OCI-LY3 (cell line): Measurements from ENCODE around the gene LINGO1.

Experiments
- EZH2phosphoT487 ChIP-seq: fragments of 200-600 bp; shearing (Covaris generic); IDR thresholded peaks from 2 replicates; pipeline ENCODE4 v1.6.1; 2018; ENCODE audit warnings: antibody characterized with exemption, mixed run types, low read depth
- TF ChIP-seq, protein P1 (sequence below): fragments of 200-600, 300-600 bp; sonication (generic); IDR thresholded peaks from 2 replicates; pipeline ENCODE4 v1.5.1; 2014; ENCODE audit warnings: antibody characterized with exemption, low read length, low read depth

DNA sequence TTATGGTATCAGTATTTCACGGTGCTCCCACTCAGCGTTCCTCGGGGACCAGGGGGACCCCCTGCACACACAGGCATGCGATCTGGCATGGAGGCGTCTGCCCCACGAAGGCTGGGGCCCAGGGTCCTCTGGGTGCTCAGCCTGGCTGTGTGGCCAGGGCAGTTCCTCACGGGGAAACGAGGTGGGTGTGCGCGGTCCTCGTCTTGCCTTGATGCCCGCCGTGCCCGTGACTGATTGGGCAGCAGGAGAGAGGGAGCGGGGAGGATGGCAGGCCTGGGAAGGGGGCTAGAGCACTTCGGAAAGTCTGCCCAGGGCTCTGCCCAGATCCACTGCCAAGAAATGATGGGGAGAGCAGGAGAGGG, 10.9 kb downstream of the LINGO1 start:
- TF ChIP-seq, protein P1, sequence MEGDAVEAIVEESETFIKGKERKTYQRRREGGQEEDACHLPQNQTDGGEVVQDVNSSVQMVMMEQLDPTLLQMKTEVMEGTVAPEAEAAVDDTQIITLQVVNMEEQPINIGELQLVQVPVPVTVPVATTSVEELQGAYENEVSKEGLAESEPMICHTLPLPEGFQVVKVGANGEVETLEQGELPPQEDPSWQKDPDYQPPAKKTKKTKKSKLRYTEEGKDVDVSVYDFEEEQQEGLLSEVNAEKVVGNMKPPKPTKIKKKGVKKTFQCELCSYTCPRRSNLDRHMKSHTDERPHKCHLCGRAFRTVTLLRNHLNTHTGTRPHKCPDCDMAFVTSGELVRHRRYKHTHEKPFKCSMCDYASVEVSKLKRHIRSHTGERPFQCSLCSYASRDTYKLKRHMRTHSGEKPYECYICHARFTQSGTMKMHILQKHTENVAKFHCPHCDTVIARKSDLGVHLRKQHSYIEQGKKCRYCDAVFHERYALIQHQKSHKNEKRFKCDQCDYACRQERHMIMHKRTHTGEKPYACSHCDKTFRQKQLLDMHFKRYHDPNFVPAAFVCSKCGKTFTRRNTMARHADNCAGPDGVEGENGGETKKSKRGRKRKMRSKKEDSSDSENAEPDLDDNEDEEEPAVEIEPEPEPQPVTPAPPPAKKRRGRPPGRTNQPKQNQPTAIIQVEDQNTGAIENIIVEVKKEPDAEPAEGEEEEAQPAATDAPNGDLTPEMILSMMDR: no peak
- TF ChIP-seq EZH2phosphoT487: no peak
